ENCODE results near the gene DGKG.

Gene DGKG

DNA sequence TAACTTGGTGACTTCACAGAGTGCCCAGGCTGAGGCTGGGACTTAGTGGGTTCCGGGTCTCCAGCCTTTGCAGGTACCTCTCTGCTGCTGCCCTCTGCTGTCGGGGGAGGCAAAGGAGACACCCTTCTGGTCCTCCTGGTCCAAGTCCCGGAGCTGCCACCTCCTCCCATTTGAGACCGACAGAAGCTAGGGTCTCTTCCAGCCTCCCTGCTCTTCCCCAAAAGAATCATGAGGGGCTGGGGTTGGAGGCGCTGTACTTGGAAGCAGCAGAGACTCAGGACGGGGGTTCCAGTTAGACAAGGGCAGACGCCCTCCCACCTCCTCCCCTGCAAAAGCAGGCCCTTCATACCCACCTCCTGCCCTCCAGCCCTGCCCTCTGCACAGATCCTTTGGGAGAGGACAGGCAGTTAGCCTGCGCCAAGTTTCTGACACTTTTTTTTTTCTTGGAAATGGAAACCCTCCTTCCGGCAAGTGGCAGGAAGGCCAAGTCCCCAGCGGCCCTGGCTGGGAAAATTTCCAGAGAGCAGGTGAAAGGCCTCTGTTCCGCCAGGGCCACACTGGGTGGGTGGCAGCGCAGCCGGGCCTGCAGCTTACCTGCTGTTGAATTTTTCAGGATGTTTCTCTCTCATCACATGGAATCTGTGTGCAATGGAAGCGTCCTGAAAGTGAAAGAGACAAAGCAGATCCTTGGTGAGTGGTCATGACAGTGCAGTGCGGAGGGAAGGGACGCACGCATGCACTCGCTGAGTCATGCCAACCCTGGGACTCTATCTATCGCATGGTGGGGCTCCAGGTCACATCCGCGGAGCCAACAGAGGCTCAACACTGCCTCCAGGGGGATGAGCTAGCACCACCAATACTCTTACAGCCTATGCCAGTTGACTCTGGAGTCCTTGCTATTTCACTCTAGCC is 119.9 kb downstream of the DGKG start:
- peak in 1 of 2 experiments; percentile 18 for DNase-seq (ENCODE audit: low read depth in 2 of 2)

- no peak for DNase-seq (ENCODE audit: low read depth in 2 of 2)
These were observed 122.7 kb downstream of the DGKG start for GRCh38 chr3:186239321-186239720.

GRCh38 chr3:186237915-186238314 is 124.1 kb downstream of the DGKG start:
- DNase-seq (ENCODE audit: low read depth in 2 of 2), result no peak

GRCh38 chr3:186236357-186237020 is 125.5 kb downstream of the DGKG start:
- no peak for DNase-seq (ENCODE audit: low read depth in 2 of 2)

DNA sequence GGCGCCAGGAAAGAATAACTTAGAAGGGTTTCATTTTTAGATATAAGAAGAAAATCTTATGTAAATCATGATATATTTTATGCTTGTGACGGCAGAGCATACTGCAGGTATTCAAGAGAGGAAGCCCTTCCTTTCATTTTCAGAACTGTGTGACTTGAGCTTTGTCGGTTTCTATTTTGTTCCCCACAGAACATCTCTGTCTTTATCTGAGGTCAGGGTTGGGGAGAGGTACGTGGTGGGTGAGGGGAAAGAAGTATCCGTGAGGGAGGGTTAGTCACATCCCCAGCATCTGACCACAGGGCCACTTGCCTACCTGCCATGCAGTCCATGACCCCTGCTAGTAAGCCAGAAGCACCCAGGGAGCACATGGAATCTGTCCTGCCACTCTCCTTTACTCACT is 126.5 kb downstream of the DGKG start:
- no peak for DNase-seq (ENCODE audit: low read depth in 2 of 2)

- DNase-seq (ENCODE audit: low read depth in 2 of 2), result no peak
These were observed 127.9 kb downstream of the DGKG start for GRCh38 chr3:186234152-186234551.

DNA sequence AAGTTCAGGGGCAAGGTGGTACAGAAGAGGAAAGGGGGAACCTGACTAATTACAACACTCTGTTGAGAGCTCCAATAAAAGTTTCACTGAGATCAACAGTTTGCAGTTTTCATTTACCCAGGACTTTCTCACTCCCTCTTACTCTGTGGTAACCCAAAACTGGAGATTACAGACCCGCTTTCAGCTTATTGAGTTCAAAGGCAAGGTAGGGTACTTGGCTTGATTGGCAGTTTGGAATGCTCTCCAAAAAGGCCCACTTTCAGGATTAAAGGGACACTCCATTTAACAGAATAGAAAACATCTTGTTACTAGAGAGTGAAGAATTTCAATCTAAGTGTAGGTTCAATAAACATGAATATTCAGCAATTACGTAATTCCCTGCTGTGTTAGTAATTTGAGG is 135.6 kb downstream of the DGKG start:
- DNase-seq (ENCODE audit: low read depth in 2 of 2), result no peak

DNA sequence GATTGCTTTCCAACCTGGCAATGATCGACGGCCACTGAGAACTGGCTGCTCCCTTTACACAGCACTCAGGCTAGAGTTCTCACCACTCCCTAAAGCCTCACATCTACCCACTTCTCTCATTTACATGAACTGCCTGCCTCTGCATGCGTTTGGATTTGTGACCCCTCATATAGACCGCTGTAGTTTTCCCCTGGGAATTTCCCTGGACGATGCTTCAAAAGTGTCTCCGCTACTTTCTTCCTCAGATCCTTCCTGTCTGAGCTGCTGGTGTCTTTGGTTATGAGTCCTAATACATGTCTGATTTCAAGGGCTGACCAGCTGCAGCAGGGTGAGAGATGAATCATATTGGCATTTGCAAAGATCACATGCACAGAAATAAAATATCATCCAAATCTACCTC is 136.4 kb downstream of the DGKG start:
- DNase-seq (ENCODE audit: low read depth in 2 of 2), result no peak

DNA sequence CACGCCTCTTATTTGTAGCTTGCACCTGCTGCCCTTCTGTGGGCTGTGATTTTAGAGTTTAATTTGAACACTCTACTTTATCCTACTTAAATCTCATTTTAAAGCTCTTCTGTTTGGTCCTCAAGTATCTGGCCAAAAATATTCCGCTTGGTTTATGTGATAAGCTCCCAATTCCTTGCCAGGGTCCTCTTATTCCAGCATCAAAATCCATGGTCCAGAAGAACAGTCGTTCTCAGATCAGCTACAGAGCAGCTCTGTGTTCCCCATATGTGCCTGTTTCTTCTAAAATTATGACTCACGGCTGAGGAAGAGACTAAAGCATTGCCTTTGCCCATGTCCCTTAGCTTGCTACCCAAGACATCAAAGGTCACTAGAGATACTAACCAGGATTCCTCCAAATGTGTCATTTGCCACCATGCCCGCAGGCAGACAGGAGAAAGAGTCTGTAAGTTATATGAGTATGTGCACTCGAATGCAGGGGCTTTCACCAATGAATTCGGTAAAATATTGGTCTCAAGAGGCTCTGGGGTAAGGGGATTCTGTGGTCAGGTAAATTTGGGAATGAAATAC is 137.9 kb downstream of the DGKG start:
- DNase-seq (ENCODE audit: low read depth in 2 of 2), result no peak

DNA sequence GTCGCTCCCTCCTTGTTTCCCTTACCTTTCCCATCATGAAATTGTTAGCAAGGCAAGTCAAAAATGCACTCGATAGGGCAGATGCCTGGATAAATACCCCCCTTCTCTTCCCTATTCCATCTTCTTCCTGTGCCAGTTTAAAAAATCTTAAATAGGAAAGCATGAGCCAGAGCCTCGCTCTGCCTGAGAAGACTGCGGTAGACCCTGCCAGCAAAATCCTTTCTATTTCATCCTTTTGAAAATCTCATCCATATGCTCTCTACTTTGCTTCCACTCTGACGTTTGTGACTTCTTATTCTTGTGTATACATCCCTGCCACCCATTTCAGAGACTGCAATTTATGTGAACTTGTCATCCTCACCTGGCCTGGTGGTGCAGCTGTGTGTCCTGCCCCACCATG is 138.6 kb downstream of the DGKG start:
- no peak for DNase-seq (ENCODE audit: low read depth in 2 of 2)

DNA sequence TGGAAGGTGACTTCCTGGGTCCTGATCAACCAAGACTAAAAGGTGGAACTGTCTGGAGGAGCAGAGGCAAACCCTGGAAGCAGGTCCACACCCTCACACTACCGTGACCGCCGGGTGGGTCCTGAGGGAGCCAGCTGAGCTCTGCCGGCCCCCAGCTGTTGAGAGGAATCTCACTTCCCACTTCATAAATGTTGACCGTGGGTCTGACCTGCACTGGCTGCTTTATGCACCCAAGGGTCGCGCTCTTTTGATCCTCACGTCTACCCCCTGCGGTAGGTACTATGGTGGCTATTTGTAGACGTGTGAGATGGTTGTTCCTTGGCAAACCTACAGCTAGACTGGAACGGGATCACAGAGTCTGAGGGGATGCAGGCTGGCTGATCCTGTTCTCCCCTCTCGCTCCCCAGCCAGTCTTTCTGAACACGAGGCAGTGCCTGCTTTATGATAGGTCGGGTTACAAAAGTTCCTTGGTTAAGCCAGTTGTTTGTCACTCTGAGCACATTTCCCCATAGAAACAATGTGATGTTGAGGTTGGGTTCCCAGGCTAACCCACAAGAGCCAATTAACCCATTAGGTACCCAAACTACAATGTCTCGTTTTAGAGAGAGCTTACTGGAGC is 140.2 kb downstream of the DGKG start:
- no peak for DNase-seq (ENCODE audit: low read depth in 2 of 2)

DNA sequence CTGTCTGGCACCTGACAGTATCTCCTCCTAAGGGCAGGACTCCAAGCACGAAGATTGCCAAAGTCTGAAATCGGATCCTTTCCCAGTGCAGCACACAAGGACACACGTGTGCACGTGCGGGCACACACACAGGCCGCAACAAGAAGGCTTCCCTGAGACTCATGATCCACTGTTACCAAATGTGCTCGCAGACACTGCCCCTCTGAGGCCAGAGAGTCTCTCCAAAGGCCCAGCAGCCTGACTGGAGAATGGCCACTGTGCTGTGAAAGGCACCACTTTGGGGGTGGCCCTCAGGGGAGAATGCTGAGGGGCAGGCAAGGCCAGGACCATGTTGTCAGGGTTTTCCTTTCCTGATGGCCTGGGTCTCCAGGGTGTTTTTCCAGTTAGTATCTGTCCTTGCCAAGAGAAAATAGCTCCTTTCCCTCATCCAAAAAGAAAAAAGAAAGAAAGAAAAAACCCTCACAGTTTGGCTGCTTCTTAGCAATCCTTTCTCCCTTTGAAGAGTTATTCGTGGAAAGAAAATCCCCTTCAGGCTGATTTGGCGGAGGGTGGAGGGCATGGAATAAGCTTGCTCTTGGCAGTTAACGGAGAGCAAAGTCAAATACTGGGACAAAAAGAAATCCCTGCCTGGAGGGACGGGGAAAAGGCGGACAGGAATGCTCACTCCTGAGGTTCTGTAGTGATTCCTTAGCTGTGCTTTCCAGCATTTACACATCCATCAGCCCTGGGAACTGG is 141.0 kb downstream of the DGKG start:
- no peak for DNase-seq (ENCODE audit: low read depth in 2 of 2)

- DNase-seq (ENCODE audit: low read depth in 2 of 2), result no peak
These were observed 141.7 kb downstream of the DGKG start for GRCh38 chr3:186220365-186220764.

GRCh38 chr3:186219211-186219638 is 142.8 kb downstream of the DGKG start:
- no peak for DNase-seq (ENCODE audit: low read depth in 2 of 2)

DNA sequence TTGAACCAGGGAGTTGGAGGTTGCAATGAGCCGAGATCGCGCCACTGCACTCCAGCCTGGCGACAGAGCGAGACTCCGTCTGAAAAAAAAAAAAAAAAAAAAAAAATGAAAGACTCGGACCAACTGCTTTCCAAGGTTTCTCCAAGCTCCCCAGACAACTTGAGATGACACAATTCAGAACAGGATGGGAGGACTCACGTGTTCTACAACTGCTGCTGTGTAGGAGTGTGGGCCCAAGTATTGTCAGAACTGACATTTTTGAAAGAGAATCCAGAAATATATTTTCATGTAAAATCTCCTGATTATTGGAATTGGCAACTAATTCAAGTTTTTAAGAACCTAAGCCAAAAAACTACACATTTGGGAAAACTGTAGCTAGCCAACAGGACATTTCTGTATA is 143.6 kb downstream of the DGKG start:
- DNase-seq (ENCODE audit: low read depth in 2 of 2), result no peak

DNA sequence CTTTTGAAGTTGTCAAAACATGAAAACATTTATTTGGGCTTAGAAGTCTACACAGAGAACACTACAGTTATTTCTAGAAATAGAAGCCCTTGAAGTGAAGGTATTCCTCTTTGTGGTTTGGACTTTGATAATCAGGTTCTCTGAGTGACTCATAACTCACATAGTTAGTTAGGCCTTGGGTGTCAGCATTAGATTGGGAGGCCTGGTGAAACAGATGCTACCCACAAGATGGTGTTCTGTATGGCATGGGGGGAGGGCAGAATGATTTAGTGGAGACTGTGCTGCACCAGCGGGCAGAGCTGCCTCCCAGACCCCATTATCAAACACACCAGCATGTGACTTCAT is 144.2 kb downstream of the DGKG start:
- no peak for DNase-seq (ENCODE audit: low read depth in 2 of 2)

DNA sequence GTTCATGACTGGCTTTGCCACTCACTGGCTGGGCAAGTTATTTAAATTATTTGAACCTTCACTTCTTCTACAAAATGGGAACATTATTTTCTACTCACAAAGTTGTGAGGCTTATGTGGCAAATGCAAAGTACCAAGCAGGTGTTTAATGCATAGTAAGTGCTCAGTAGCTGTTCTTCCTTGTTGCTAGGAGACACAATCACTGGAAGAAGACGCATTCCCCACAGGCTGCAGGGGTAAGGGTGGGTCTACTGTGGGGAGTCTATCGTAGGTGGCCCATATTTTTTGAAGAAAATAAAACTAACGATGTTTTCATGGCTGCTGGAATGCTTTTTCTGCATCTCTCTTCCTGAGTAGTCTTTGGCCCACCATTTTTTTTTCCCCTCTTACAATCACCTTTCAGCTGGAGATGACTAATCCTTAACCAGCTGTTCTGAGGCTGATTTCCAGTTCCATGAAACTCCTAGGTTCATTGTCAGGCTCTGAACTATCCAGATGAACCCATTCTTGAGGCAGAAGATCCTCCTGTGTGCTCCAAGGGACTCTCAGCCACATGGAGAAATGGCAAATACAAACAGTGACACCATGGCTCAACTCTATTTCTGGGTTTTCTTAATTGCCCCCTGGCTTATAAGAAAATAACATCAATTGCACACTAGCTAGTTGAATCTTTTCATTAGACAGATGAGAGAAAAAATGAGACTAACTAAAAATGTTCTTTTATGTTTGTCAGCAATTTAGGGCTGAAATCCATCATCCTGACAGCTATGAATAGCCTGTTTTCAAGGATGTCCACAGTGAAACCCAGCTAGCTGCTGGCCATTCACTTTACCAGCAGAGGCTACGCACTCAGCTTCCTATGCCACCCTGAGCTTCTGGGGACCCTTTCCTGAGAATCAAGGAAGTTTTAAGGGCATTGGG is 144.9 kb downstream of the DGKG start:
- no peak for DNase-seq (ENCODE audit: low read depth in 2 of 2)

GRCh38 chr3:186214670-186215069 is 147.4 kb downstream of the DGKG start:
- DNase-seq (ENCODE audit: low read depth in 2 of 2), result no peak

- no peak for DNase-seq (ENCODE audit: low read depth in 2 of 2)
These were observed 148.1 kb downstream of the DGKG start for GRCh38 chr3:186213946-186214345.

- DNase-seq (ENCODE audit: low read depth in 2 of 2), result no peak
These were observed 149.4 kb downstream of the DGKG start for GRCh38 chr3:186212611-186213010.

All from fibroblast of skin of left quadriceps (primary cell).